WTC11 (cell line): ENCODE data around the gene INF2. TPM values are rescaled to one million over a fixed set of nuclear protein-coding genes. Genes with fewer than 3 reads are reported as not detected.

Experiments
- ATAC-seq: fragments of 200-7000 bp; cut with Tn5 transposase; 2 replicates; pipeline ENCODE4 v1.10.0; 2021; ENCODE audit warnings: mild to moderate bottlenecking, moderate library complexity
- CTCF ChIA-PET: fragments of 300-600 bp; sonication (Branson Sonifier 250); formaldehyde crosslinking; loops from one replicate; lab custom pipeline; 2021; ENCODE audit warnings: antibody characterized with exemption; lab: Charles Lee
- POLR2A ChIA-PET: fragments of 350-600 bp; sonication (Branson Sonifier 250); formaldehyde crosslinking; loops from one replicate; lab custom pipeline; 2021; ENCODE audit warnings: antibody characterized with exemption; lab: Charles Lee
- DNase-seq: peaks from one replicate; pipeline ENCODE4 v3.0.0; 2021; ENCODE audit warnings: low spot score
- H3K27ac Mint-ChIP-seq: 2 replicates; pipeline ENCODE4 v1.8.0; 2021; ENCODE audit warnings: mixed read lengths
- H3K27me3 Mint-ChIP-seq: 2 replicates; pipeline ENCODE4 v1.8.0; 2021; ENCODE audit warnings: low read depth, mild to moderate bottlenecking, moderate library complexity, mixed read lengths
- H3K36me3 Mint-ChIP-seq: 2 replicates; pipeline ENCODE4 v1.8.0; 2021; ENCODE audit warnings: mixed read lengths
- H3K4me1 Mint-ChIP-seq: 2 replicates; pipeline ENCODE4 v1.8.0; 2022; ENCODE audit warnings: mixed read lengths
- H3K4me3 Mint-ChIP-seq: 2 replicates; pipeline ENCODE4 v1.8.0; 2021; ENCODE audit warnings: mild to moderate bottlenecking, moderate library complexity, mixed read lengths
- H3K9me3 Mint-ChIP-seq: 2 replicates; pipeline ENCODE4 v1.8.0; 2021; ENCODE audit warnings: mixed read lengths
- EMX1 ChIP-seq: fragments of 250-450 bp; sonication (Bioruptor Pico); IDR thresholded peaks from 2 replicates; pipeline ENCODE4 v1.8.0; 2021; ENCODE audit warnings: mild to moderate bottlenecking
- ESRRA ChIP-seq: sonication (generic); formaldehyde crosslinking; IDR thresholded peaks from 2 replicates; pipeline ENCODE4 v1.8.1; 2022; ENCODE audit warnings: mild to moderate bottlenecking, missing genetic modification reagents, borderline replicate concordance
- ETV6 ChIP-seq: sonication (generic); formaldehyde crosslinking; IDR thresholded peaks from 2 replicates; pipeline ENCODE4 v1.8.1; 2022; ENCODE audit warnings: mild to moderate bottlenecking, missing genetic modification reagents
- FOXJ3 ChIP-seq: sonication (generic); formaldehyde crosslinking; IDR thresholded peaks from 2 replicates; pipeline ENCODE4 v1.9.0; 2021; ENCODE audit warnings: missing genetic modification reagents, mild to moderate bottlenecking, borderline replicate concordance
- FOXP1 ChIP-seq: sonication (generic); formaldehyde crosslinking; IDR thresholded peaks from 2 replicates; pipeline ENCODE4 v1.8.0; 2022; ENCODE audit warnings: missing genetic modification reagents, mild to moderate bottlenecking, moderate library complexity, borderline replicate concordance
- HMGA2 ChIP-seq: fragments of 250-450 bp; sonication (Bioruptor Pico); IDR thresholded peaks from 2 replicates; pipeline ENCODE4 v1.4.0; 2021; ENCODE audit warnings: mild to moderate bottlenecking, moderate library complexity
- JUN ChIP-seq: sonication (generic); formaldehyde crosslinking; IDR thresholded peaks from 2 replicates; pipeline ENCODE4 v1.8.0; 2023; ENCODE audit warnings: mild to moderate bottlenecking, missing genetic modification reagents
- MYBL2 ChIP-seq: sonication (generic); formaldehyde crosslinking; IDR thresholded peaks from 2 replicates; pipeline ENCODE4 v1.8.1; 2023; ENCODE audit warnings: mild to moderate bottlenecking, moderate library complexity, missing genetic modification reagents
- NR1H2 ChIP-seq: sonication (generic); formaldehyde crosslinking; IDR thresholded peaks from 2 replicates; pipeline ENCODE4 v1.9.0; 2021; ENCODE audit warnings: mild to moderate bottlenecking, moderate library complexity, missing genetic modification reagents
- OVOL2 ChIP-seq: fragments of 250-450 bp; sonication (Bioruptor Pico); IDR thresholded peaks from 2 replicates; pipeline ENCODE4 v1.9.0; 2021; ENCODE audit warnings: mild to moderate bottlenecking, borderline replicate concordance
- SP1 ChIP-seq: sonication (generic); formaldehyde crosslinking; conservative IDR thresholded peaks from 2 replicates; pipeline ENCODE4 v1.8.1; 2022; ENCODE audit warnings: missing genetic modification reagents
- TEAD4 ChIP-seq: sonication (generic); formaldehyde crosslinking; IDR thresholded peaks from 2 replicates; pipeline ENCODE4 v1.8.0; 2022; ENCODE audit warnings: mild to moderate bottlenecking, missing genetic modification reagents
- TP53 ChIP-seq: sonication (generic); formaldehyde crosslinking; IDR thresholded peaks from 2 replicates; pipeline ENCODE4 v1.8.1; 2023; ENCODE audit warnings: mild to moderate bottlenecking, missing genetic modification reagents
- ZNF138 ChIP-seq: sonication (generic); formaldehyde crosslinking; conservative IDR thresholded peaks from 2 replicates; pipeline ENCODE4 v1.8.1; 2022; ENCODE audit warnings: mild to moderate bottlenecking, moderate library complexity, missing genetic modification reagents
- ZNF263 ChIP-seq: sonication (generic); formaldehyde crosslinking; IDR thresholded peaks from 2 replicates; pipeline ENCODE4 v1.8.1; 2022; ENCODE audit warnings: low read depth, mild to moderate bottlenecking, moderate library complexity, missing genetic modification reagents
- ZNF416 ChIP-seq: fragments of 250-450 bp; sonication (Bioruptor Pico); IDR thresholded peaks from 2 replicates; pipeline ENCODE4 v1.9.0; 2021; ENCODE audit warnings: mild to moderate bottlenecking, inconsistent platforms
- total RNA-seq: library from RNA; stranded (reverse); gene quantifications from 3 replicates; pipeline ENCODE4 v1.2.3, GENCODE V29; 2021
- TF ChIP-seq, protein P1 (sequence below): sonication (generic); formaldehyde crosslinking; IDR thresholded peaks from 2 replicates; pipeline ENCODE4 v1.8.1; 2023; ENCODE audit warnings: mild to moderate bottlenecking, missing genetic modification reagents, moderate library complexity
- TF ChIP-seq, protein P2 (sequence below): sonication (generic); formaldehyde crosslinking; IDR thresholded peaks from 2 replicates; pipeline ENCODE4 v1.8.1; 2022; ENCODE audit warnings: missing genetic modification reagents, borderline replicate concordance
- TF ChIP-seq, protein P3 (sequence below): sonication (generic); formaldehyde crosslinking; conservative IDR thresholded peaks from 2 replicates; pipeline ENCODE4 v1.8.1; 2022; ENCODE audit warnings: mild to moderate bottlenecking, missing genetic modification reagents
- TF ChIP-seq, protein P4 (sequence below): fragments of 250-450 bp; sonication (Bioruptor Pico); IDR thresholded peaks from 2 replicates; pipeline ENCODE4 v1.9.0; 2021; ENCODE audit warnings: mild to moderate bottlenecking
- TF ChIP-seq, protein P5 (sequence below): sonication (generic); formaldehyde crosslinking; IDR thresholded peaks from 2 replicates; pipeline ENCODE4 v1.8.1; 2023; ENCODE audit warnings: mild to moderate bottlenecking, missing genetic modification reagents, moderate library complexity
- TF ChIP-seq, protein P6 (sequence below): sonication (generic); formaldehyde crosslinking; IDR thresholded peaks from 2 replicates; pipeline ENCODE4 v1.8.0; 2022; ENCODE audit warnings: mild to moderate bottlenecking, missing genetic modification reagents
- TF ChIP-seq, protein P7 (sequence below): sonication (generic); formaldehyde crosslinking; IDR thresholded peaks from 2 replicates; pipeline ENCODE4 v1.8.0; 2022; ENCODE audit warnings: mild to moderate bottlenecking, missing genetic modification reagents

INF2 gene
- total RNA-seq, 1 experiment from 2014 or later = 82.4 TPM

DNA sequence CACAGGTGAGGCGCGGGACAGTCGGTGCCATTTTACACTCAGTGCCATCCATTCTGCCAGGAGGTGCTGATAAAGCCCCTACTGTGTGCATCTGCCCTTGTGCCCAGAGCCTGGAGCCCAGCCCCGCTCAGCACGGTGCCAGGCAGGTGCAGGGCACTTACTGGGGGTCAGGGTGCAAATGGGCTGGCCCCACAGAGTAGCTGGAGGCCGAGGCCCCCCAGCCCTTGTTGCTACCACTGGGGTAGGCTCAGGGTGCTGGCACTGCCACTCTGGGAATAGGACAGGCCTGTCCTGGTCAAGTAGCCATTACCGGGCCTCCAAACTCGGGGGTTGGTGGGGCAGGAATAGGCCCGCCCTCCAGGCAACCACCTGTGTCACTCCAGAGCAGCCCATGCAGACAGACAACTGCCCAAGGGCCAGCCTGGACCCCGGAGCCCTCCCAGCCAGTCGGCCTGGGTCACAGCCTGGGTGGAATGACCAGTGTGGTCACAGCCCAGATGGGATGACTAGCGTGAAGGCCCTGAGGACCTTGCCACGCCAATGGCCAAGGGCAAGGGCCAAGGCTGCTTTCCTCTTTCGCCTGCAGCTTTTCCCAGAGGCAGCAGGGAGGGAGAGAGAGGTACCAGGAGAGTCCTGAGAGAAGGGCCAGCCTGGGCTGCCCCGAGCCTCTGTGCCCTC, 3.0 kb downstream of the INF2 start:
- ATAC-seq (no peak), DNase-seq (no peak)
- Mint-ChIP-seq H3K4me3 (no peak overlapping the region), H3K36me3 (peaks cover 5% of the 10 kb centered on the region; the same call in 1 of the 2 replicates), H3K27me3 (no peaks in the 10 kb centered on the region; the same call in 1 of the 2 replicates)
- POLR2A ChIA-PET = no interaction called here
- TF ChIP-seq HMGA2 (CRISPR knock-in tag) (no peak), FOXP1 (CRISPR knock-in tag) (no peak), TP53 (no peak), OVOL2 (CRISPR knock-in tag) (no peak), ZNF263 (CRISPR knock-in tag) (no peak), ZNF138 (CRISPR knock-in tag) (no peak), EMX1 (CRISPR knock-in tag) (no peak), TEAD4 (no peak), ESRRA (CRISPR knock-in tag) (no peak)
- TF ChIP-seq, protein P1, sequence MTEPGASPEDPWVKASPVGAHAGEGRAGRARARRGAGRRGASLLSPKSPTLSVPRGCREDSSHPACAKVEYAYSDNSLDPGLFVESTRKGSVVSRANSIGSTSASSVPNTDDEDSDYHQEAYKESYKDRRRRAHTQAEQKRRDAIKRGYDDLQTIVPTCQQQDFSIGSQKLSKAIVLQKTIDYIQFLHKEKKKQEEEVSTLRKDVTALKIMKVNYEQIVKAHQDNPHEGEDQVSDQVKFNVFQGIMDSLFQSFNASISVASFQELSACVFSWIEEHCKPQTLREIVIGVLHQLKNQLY = no peak
- TF ChIP-seq, protein P2, sequence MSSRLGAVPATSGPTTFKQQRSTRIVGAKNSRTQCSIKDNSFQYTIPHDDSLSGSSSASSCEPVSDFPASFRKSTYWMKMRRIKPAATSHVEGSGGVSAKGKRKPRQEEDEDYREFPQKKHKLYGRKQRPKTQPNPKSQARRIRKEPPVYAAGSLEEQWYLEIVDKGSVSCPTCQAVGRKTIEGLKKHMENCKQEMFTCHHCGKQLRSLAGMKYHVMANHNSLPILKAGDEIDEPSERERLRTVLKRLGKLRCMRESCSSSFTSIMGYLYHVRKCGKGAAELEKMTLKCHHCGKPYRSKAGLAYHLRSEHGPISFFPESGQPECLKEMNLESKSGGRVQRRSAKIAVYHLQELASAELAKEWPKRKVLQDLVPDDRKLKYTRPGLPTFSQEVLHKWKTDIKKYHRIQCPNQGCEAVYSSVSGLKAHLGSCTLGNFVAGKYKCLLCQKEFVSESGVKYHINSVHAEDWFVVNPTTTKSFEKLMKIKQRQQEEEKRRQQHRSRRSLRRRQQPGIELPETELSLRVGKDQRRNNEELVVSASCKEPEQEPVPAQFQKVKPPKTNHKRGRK (CRISPR knock-in tag) = no peak
- TF ChIP-seq, protein P3, sequence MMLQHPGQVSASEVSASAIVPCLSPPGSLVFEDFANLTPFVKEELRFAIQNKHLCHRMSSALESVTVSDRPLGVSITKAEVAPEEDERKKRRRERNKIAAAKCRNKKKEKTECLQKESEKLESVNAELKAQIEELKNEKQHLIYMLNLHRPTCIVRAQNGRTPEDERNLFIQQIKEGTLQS = no peak
- TF ChIP-seq, protein P4, sequence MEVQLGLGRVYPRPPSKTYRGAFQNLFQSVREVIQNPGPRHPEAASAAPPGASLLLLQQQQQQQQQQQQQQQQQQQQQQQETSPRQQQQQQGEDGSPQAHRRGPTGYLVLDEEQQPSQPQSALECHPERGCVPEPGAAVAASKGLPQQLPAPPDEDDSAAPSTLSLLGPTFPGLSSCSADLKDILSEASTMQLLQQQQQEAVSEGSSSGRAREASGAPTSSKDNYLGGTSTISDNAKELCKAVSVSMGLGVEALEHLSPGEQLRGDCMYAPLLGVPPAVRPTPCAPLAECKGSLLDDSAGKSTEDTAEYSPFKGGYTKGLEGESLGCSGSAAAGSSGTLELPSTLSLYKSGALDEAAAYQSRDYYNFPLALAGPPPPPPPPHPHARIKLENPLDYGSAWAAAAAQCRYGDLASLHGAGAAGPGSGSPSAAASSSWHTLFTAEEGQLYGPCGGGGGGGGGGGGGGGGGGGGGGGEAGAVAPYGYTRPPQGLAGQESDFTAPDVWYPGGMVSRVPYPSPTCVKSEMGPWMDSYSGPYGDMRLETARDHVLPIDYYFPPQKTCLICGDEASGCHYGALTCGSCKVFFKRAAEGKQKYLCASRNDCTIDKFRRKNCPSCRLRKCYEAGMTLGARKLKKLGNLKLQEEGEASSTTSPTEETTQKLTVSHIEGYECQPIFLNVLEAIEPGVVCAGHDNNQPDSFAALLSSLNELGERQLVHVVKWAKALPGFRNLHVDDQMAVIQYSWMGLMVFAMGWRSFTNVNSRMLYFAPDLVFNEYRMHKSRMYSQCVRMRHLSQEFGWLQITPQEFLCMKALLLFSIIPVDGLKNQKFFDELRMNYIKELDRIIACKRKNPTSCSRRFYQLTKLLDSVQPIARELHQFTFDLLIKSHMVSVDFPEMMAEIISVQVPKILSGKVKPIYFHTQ (CRISPR knock-in tag) = no peak
- TF ChIP-seq, all 79 proteins: peak for 0
- CTCF ChIA-PET = interaction anchor here (1.0 to 1.8 kb wide), 3 partner anchors 9 to 27 kb away, joined by 3 to 4 read pairs (median 4); no protein-coding TSS in a partner anchor
- no peaks in the 10 kb centered on the region for H3K9me3 Mint-ChIP-seq
- H3K27ac Mint-ChIP-seq = no peak overlapping the region
- peaks cover 41% of the 10 kb centered on the region for H3K4me1 Mint-ChIP-seq

DNA sequence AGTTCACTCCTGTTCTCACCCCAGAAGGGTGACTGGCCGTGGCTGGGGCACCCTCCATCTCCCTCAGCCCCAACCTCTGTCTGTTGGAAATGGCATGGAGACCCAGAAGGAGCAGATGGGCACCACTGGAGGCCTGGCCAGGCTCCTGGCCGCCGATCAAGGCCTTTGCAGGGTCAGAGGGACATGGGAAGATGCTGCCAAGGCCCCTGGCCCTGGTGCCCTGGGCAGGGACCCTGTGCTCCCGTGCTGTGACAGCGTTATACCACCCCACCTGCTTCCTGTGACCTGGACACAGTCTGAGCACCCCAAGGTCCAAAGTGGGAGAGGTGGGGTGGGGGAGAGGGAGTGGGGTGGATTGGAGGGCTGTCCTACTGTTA, 3.5 kb downstream of the INF2 start:
- CTCF ChIA-PET = interaction anchor here (1.2 to 1.8 kb wide), 2 partner anchors 16 to 27 kb away, joined by 4 read pairs; no protein-coding TSS in a partner anchor
- Mint-ChIP-seq H3K9me3 (no peaks in the 10 kb centered on the region), H3K4me3 (no peak overlapping the region), H3K27me3 (no peaks in the 10 kb centered on the region), H3K4me1 (peaks cover 37% of the 10 kb centered on the region), H3K36me3 (peaks cover 5% of the 10 kb centered on the region; the same call in 1 of the 2 replicates), H3K27ac (no peak overlapping the region)
- no peak for ATAC-seq
- POLR2A ChIA-PET = no interaction called here
- DNase-seq = no peak
- no peak for TF ChIP-seq ZNF416
- no peak for TF ChIP-seq JUN (CRISPR knock-in tag)
- TF ChIP-seq FOXJ3 (CRISPR knock-in tag) = no peak
- TF ChIP-seq, protein P5, sequence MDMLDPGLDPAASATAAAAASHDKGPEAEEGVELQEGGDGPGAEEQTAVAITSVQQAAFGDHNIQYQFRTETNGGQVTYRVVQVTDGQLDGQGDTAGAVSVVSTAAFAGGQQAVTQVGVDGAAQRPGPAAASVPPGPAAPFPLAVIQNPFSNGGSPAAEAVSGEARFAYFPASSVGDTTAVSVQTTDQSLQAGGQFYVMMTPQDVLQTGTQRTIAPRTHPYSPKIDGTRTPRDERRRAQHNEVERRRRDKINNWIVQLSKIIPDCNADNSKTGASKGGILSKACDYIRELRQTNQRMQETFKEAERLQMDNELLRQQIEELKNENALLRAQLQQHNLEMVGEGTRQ = no peak
- TF ChIP-seq, protein P6, sequence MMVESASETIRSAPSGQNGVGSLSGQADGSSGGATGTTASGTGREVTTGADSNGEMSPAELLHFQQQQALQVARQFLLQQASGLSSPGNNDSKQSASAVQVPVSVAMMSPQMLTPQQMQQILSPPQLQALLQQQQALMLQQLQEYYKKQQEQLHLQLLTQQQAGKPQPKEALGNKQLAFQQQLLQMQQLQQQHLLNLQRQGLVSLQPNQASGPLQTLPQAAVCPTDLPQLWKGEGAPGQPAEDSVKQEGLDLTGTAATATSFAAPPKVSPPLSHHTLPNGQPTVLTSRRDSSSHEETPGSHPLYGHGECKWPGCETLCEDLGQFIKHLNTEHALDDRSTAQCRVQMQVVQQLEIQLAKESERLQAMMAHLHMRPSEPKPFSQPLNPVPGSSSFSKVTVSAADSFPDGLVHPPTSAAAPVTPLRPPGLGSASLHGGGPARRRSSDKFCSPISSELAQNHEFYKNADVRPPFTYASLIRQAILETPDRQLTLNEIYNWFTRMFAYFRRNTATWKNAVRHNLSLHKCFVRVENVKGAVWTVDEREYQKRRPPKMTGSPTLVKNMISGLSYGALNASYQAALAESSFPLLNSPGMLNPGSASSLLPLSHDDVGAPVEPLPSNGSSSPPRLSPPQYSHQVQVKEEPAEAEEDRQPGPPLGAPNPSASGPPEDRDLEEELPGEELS (CRISPR knock-in tag) = no peak
- no peak for TF ChIP-seq SP1 (CRISPR knock-in tag)
- no peak for TF ChIP-seq TEAD4
- TF ChIP-seq, protein P2 (CRISPR knock-in tag) = no peak
- no peak for TF ChIP-seq MYBL2 (CRISPR knock-in tag)
- TF ChIP-seq NR1H2 (CRISPR knock-in tag) = no peak
- TF ChIP-seq ETV6 = no peak
- TF ChIP-seq, protein P7, sequence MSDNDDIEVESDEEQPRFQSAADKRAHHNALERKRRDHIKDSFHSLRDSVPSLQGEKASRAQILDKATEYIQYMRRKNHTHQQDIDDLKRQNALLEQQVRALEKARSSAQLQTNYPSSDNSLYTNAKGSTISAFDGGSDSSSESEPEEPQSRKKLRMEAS (CRISPR knock-in tag) = no peak
